ENCODE measurements around the gene AKAP8. TPM values are rescaled to one million over a fixed set of nuclear protein-coding genes. Genes with fewer than 3 reads are reported as not detected.
A peak's percentile ranks its signal among the peaks of the same experiment; 100 is the strongest.

The AKAP8 gene
- total RNA-seq, 4 donors from 2014 or later, result 21.4 to 34.2 (median 28.0) TPM

DNA sequence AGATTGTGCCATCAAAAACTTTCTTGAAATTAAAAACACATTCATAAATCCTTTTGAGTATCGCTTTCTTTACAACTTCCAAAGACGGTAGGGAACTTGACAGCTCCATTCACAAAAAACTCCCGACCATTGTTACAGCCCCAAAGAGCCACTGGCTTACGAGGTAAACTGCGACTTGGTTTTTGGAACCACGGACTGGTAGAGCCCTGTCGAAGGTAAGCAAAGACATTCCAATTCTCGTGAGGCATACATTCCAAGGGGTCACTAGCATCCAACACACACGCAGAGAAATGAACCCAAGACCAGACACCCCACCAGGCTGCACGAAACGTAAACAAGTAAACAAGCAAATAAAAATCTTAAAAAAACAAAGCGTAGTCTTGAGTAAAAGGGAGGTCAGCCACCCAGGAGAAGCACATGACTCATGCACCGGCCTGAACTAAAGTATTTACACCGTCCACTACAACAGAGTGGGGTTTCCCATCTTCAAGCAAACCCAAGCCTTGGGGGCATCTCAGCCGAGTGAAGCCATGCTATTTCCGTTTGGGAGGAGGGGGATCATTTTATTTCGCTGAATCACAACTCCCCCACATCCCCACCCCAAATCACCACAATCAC lies 48.7 kb downstream of the AKAP8 start:
- H3K27me3 ChIP-seq, result no peaks in the 10 kb centered on the region
- H3K36me3 ChIP-seq, result no peaks in the 10 kb centered on the region
- H3K4me1 ChIP-seq, result peaks cover 6 to 70% (median 34%) of the 10 kb centered on the region in 3 donors
- TF ChIP-seq, protein P1, sequence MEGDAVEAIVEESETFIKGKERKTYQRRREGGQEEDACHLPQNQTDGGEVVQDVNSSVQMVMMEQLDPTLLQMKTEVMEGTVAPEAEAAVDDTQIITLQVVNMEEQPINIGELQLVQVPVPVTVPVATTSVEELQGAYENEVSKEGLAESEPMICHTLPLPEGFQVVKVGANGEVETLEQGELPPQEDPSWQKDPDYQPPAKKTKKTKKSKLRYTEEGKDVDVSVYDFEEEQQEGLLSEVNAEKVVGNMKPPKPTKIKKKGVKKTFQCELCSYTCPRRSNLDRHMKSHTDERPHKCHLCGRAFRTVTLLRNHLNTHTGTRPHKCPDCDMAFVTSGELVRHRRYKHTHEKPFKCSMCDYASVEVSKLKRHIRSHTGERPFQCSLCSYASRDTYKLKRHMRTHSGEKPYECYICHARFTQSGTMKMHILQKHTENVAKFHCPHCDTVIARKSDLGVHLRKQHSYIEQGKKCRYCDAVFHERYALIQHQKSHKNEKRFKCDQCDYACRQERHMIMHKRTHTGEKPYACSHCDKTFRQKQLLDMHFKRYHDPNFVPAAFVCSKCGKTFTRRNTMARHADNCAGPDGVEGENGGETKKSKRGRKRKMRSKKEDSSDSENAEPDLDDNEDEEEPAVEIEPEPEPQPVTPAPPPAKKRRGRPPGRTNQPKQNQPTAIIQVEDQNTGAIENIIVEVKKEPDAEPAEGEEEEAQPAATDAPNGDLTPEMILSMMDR (IDR thresholded peaks at IDR 0.05), result no peak
- TF ChIP-seq EP300 (IDR thresholded peaks at IDR 0.05), result no peak
- no peak for TF ChIP-seq POLR2A (IDR thresholded peaks at IDR 0.05)
- TF ChIP-seq POLR2AphosphoS5 (IDR thresholded peaks at IDR 0.05), result no peak
- H3K9me3 ChIP-seq, result no peaks in the 10 kb centered on the region
- 3 to 5% methylated on average over 13 to 17 of the region's 17 CpGs for WGBS, 2 donors (ENCODE audit: low coverage in 1 of 2)
- peak overlapping the region; percentile 56 to 99 (median 94) for H3K27ac ChIP-seq
- no peak for ATAC-seq
- H3K4me3 ChIP-seq, result peak overlapping the region; percentile 79 to 93

GRCh38 chr19:15328312-15328711 lies 51.3 kb downstream of the AKAP8 start:
- no peaks in the 10 kb centered on the region for H3K36me3 ChIP-seq
- H3K4me1 ChIP-seq, result peaks cover 22 to 87% (median 58%) of the 10 kb centered on the region in 3 donors
- ATAC-seq, result no peak
- TF ChIP-seq EP300 (IDR thresholded peaks at IDR 0.05) (no peak), POLR2A (IDR thresholded peaks at IDR 0.05) (no peak), POLR2AphosphoS5 (IDR thresholded peaks at IDR 0.05) (no peak)
- TF ChIP-seq, protein P1 (IDR thresholded peaks at IDR 0.05), result no peak
- H3K27ac ChIP-seq, result no peak overlapping the region
- no peaks in the 10 kb centered on the region for H3K27me3 ChIP-seq
- no peak overlapping the region for H3K4me3 ChIP-seq
- 48 to 63% methylated on average over 9 to 10 of the region's 10 CpGs for WGBS, 2 donors (ENCODE audit: low coverage in 1 of 2)
- no peaks in the 10 kb centered on the region for H3K9me3 ChIP-seq

- TF ChIP-seq, protein P1 (IDR thresholded peaks at IDR 0.05), result no peak
- TF ChIP-seq POLR2A (IDR thresholded peaks at IDR 0.05), result no peak
- TF ChIP-seq EP300 (IDR thresholded peaks at IDR 0.05), result no peak
- no peak for TF ChIP-seq POLR2AphosphoS5 (IDR thresholded peaks at IDR 0.05)
- Histone ChIP-seq H3K27ac (peak overlapping the region in 3 of 4 donors; percentile 61 to 81 (median 75)), H3K9me3 (no peaks in the 10 kb centered on the region), H3K36me3 (no peaks in the 10 kb centered on the region), H3K4me1 (peaks cover 29 to 100% (median 64%) of the 10 kb centered on the region in 3 donors), H3K4me3 (no peak overlapping the region), H3K27me3 (no peaks in the 10 kb centered on the region)
- ATAC-seq, result no peak
- 15% methylated on average over 6 of the region's 6 CpGs; no CpG with 5 or more reads in 1 of the 2 donors for WGBS, 2 donors (ENCODE audit: low coverage in 1 of 2)
These were observed 54.6 kb downstream of the AKAP8 start for GRCh38 chr19:15324791-15325519.

GRCh38 chr19:15323496-15324235 lies 55.9 kb downstream of the AKAP8 start:
- H3K4me1 ChIP-seq, result peaks cover 34 to 100% (median 64%) of the 10 kb centered on the region in 3 donors
- H3K27ac ChIP-seq, result peak overlapping the region; percentile 30 to 81 (median 68)
- peak; percentile 88 for ATAC-seq
- no peaks in the 10 kb centered on the region for H3K36me3 ChIP-seq
- H3K4me3 ChIP-seq, result no peak overlapping the region
- no peaks in the 10 kb centered on the region for H3K9me3 ChIP-seq
- peak; percentile 71 for TF ChIP-seq POLR2AphosphoS5 (IDR thresholded peaks at IDR 0.05)
- TF ChIP-seq EP300 (IDR thresholded peaks at IDR 0.05), result no peak
- 17 to 18% methylated on average over 3 to 5 of the region's 5 CpGs for WGBS, 2 donors (ENCODE audit: low coverage in 1 of 2)
- no peaks in the 10 kb centered on the region for H3K27me3 ChIP-seq

GRCh38 chr19:15321739-15322138 lies 57.8 kb downstream of the AKAP8 start:
- Histone ChIP-seq H3K4me1 (peaks cover 42 to 100% (median 71%) of the 10 kb centered on the region in 3 donors), H3K4me3 (no peak overlapping the region), H3K36me3 (no peaks in the 10 kb centered on the region), H3K27me3 (no peaks in the 10 kb centered on the region), H3K27ac (peak overlapping the region in 1 of 4 donors; percentile 27), H3K9me3 (no peaks in the 10 kb centered on the region)
- ATAC-seq, result no peak
- 53 to 67% methylated on average over 1 to 2 of the region's 2 CpGs for WGBS, 2 donors (ENCODE audit: low coverage in 1 of 2)
- TF ChIP-seq, protein P1 (IDR thresholded peaks at IDR 0.05), result no peak
- no peak for TF ChIP-seq EP300 (IDR thresholded peaks at IDR 0.05)
- TF ChIP-seq POLR2A (IDR thresholded peaks at IDR 0.05), result no peak
- TF ChIP-seq POLR2AphosphoS5 (IDR thresholded peaks at IDR 0.05), result no peak
